Ovary (tissue), 3 donors: ENCODE data around the gene MAST4.

ENCODE experiments used
- CTCF ChIP-seq, 3 donors: fragments of 450-650 bp in 2 of 3; fragments of 200-600 bp in 1 of 3; IDR thresholded peaks; one replicate each; pipeline versions ENCODE4 v1.5.1 to v1.8.0; 2016 to 2022; ENCODE audit warnings: antibody characterized with exemption in 3 of 3, mild to moderate bottlenecking in 1 of 3
- EP300 ChIP-seq: sonication (generic); formaldehyde crosslinking; IDR thresholded peaks from one replicate; pipeline ENCODE4 v1.6.1; 2017; ENCODE audit warnings: antibody characterized with exemption
- donor health status: DM: no; HTN: no; CAD: no.

- TF ChIP-seq CTCF (IDR thresholded peaks at IDR 0.05) (no peak), EP300 (no peak)
Observed at GRCh38 chr5:66842540-66842939, 246.3 kb downstream of the MAST4 start.
